GM19468 (cell line): Measurements from ENCODE around the gene OBSCN.

Source experiments
- ATAC-seq: cut with Tn5 transposase; IDR thresholded peaks from one replicate; pipeline ENCODE4 v1.9.1; 2021; ENCODE audit warnings: mild to moderate bottlenecking, moderate library complexity, moderate number of reproducible peaks; ENCODE audit not compliant: unreplicated experiment; ENCODE audit errors: extremely low read depth

OBSCN gene

DNA sequence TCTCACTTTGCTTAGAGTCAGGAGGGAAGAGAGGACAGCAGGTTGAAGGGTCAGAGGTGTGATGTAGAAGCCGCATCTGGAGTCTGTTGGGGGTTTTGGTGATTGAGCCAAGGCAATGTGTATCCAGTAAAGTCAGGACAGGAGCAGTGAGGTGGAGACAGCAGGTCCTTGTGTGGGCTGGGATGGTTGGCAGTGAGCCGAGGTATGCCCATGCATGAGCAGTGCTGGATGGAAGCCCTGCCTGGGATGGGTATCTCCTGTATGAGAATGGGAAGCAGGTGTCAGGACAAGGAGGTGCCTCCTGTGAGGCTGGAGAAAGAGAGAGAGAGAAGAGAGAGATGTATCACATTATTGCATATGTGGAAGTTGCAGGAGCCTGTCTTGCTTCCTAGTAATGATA is 90.0 kb downstream of the OBSCN start:
- ATAC-seq: no peak

DNA sequence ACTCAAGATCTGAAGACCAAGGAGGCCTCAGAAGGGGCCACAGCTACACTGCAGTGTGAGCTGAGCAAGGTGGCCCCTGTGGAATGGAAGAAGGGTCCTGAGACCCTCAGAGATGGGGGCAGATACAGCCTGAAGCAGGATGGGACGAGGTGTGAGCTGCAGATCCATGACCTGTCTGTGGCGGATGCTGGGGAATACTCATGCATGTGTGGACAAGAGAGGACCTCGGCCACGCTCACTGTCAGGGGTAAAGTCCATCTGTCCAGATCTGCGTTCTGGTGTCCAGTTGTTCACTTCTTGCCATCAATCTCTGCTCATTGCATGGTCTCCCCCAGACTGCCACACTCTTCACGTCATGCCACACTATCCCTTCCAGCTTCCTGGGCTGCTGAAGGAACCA is 90.6 kb downstream of the OBSCN start:
- no peak for ATAC-seq

DNA sequence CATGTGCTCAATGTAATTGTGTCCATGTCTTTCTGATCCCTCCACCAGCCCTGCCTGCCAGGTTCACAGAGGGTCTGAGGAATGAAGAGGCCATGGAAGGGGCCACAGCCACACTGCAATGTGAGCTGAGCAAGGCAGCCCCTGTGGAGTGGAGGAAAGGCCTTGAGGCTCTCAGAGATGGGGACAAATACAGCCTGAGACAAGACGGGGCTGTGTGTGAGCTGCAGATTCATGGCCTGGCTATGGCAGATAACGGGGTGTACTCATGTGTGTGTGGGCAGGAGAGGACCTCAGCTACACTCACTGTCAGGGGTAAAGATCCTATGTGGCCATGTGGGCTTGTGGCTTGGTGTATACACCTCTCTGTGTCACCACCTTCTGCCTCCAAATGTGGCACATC is 91.4 kb downstream of the OBSCN start:
- ATAC-seq: no peak

DNA sequence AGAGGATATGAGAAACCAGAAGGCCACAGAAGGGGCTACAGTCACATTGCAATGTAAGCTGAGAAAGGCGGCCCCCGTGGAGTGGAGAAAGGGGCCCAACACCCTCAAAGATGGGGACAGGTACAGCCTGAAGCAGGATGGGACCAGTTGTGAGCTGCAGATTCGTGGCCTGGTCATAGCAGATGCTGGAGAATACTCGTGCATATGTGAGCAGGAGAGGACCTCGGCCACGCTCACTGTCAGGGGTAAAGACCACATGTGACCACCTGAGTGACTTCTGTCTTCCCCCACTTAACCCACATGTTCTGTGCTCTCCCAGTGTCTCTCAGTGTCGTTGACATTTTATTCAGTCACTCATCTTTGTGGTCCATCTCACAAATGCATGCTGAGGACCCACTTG is 92.1 kb downstream of the OBSCN start:
- ATAC-seq: no peak

DNA sequence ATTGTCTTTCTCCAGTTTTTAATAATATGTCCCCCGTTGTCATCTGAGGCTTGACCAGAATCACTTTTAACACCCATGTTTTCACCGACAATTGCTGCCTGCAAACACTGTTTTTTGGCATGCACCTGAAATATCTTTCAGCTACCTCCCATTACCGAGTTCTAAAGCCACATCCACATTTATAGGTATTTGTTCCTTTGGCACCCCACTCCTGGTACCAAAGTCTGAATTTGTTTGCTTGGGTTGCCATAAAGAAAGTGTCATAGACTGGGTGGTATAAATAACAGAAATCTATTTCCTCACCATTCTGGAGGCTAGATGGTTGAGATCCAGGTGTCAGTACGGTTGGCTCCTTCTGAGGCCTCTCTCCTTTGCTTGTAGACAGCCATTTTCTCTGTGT is 94.2 kb downstream of the OBSCN start:
- no peak for ATAC-seq

DNA sequence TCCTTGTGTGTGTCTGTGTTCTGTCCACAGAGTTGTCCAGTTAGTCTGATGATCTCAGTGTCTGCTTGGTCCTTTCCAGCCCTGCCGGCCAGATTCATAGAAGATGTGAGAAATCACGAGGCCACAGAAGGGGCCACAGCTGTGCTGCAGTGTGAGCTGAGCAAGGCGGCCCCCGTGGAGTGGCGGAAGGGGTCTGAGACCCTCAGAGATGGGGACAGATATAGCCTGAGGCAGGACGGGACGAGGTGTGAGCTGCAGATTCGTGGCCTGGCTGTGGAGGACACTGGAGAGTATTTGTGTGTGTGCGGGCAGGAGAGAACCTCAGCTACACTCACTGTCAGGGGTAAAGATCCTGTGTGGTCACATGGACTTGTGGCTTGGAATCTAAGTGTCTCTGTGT is 95.8 kb downstream of the OBSCN start:
- no peak for ATAC-seq

DNA sequence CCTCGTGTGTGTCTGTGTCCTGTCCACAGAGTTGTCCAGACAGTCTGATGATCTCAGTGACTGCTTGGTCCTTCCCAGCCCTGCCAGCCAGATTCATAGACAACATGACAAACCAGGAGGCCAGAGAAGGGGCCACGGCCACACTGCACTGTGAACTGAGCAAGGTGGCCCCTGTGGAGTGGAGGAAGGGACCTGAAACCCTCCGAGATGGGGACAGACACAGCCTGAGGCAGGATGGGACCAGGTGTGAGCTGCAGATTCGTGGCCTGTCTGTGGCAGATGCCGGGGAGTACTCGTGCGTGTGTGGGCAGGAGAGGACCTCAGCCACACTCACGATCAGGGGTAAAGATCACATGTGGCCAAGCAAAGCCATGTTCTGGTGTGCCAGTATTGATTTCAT is 96.4 kb downstream of the OBSCN start:
- no peak for ATAC-seq

DNA sequence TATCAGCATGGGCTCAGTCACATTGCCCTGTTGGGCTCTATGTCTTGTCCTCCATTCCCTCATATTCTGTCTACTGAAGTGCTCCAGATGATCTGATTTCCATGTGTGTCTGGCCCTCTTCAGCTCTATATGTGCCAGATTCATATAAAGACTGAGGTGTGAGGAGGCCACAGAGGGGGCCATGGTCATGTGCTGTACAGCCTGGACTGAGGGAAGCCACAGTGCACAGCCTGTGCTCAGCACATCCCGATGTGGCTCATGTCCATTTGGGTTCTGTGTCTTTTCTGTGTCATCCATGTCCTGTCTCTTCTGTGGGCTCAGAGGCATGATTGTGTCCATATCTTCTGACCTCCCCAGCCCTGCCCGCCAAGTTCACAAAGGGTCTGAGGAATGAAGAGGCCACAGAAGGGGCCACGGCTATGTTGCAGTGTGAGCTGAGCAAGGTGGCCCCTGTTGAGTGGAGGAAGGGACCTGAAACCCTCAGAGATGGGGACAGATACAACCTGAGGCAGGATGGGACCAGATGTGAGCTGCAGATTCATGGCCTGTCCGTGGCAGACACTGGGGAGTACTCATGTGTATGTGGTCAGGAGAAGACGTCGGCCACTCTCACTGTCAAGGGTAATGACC is 97.0 kb downstream of the OBSCN start:
- ATAC-seq: no peak

DNA sequence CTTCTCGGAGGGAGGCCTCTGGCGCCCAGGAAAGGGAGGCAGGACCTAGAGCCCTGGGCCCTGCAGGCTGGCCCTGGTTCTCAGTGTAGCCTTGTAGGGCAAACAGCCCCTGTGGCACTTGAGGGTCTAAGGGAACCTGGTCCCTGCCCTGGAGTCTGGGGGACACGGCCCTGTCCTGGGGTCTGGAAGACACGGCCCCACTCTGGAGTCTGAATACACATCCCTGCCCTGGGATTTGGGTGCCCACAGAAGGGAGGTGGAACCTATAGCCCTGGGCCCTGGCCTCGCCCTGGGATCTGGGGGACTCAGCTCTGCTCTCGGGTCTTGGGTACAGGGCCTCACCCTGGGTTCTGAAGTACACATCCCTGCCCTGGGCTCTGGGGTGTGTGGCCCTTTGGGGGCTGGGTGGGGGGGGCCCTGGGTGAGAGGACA is 97.9 kb downstream of the OBSCN start:
- no peak for ATAC-seq

DNA sequence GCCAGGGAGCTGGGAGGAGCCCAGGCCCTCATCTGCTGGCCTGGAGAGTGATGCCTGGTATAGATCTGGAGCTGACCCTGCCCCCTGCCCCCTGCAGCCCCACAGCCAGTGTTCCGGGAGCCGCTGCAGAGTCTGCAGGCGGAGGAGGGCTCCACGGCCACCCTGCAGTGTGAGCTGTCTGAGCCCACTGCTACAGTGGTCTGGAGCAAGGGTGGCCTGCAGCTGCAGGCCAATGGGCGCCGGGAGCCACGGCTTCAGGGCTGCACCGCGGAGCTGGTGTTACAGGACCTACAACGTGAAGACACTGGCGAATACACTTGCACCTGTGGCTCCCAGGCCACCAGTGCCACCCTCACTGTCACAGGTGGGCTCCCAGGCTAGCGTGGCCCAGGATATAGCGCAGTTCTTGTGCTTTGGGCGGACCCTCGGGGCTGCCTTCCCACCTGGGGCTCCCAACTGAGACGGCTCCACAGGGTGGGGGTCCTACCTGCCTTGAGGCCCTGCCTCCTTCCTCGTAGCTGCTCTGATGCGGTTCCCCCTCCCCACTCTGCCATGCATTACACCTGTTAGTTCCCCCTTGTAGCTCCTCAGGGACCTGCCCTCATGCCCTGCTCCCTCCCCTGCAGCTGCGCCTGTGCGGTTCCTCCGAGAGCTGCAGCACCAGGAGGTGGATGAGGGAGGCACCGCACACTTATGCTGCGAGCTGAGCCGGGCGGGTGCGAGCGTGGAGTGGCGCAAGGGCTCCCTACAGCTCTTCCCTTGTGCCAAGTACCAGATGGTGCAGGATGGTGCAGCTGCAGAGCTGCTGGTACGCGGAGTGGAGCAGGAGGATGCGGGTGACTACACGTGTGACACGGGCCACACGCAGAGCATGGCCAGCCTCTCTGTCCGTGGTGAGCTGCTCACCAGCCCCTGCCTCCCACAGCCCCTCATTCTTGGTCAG is 98.7 kb downstream of the OBSCN start:
- ATAC-seq: no peak

DNA sequence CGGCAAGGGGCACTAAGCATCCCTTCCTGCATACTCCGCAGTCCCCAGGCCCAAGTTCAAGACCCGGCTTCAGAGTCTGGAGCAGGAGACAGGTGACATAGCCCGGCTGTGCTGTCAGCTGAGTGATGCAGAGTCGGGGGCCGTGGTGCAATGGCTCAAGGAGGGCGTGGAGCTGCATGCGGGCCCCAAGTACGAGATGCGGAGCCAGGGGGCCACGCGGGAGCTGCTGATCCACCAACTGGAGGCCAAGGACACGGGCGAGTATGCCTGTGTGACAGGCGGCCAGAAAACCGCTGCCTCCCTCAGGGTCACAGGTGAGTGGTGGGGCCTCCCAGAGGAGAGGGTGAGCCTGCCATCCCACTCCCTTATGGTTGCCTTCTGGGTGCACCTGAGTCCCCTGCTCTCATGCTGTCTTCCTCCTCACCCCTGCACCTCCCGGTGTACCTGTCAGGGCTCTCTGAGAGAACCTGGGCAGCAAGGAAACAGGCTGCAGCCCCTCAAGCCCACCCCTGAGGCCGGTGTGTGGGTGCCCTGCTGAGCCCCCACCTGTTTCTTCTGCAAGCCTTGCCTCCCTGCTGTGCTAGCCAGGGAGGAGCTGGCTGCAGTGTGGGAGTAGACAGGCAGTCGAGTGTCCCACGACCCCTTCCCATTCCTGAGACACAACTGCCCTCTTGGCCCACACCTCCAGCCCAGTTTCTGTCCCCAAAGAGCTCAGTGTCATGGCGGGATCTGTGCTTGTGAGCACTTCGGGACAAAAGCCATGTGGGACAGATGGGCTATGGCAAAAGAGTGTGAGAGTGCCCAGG is 99.6 kb downstream of the OBSCN start:
- ATAC-seq: no peak

DNA sequence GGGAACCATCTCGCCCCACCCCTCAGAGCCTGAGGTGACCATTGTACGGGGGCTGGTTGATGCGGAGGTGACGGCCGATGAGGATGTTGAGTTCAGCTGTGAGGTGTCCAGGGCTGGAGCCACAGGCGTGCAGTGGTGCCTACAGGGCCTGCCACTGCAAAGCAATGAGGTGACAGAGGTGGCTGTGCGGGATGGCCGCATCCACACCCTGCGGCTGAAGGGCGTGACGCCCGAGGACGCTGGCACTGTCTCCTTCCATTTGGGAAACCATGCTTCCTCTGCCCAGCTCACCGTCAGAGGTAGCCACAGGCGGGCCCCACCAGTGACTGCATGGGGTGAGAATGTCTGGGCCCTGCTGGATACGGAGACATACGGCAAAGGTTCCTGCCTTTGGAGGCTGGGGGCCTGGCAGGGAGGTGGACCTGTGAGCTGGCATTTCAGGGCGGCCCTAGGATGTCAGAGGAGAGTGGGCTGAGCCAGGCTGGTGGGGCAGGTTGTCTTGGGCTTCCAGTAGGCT is 100.3 kb downstream of the OBSCN start:
- no peak for ATAC-seq

DNA sequence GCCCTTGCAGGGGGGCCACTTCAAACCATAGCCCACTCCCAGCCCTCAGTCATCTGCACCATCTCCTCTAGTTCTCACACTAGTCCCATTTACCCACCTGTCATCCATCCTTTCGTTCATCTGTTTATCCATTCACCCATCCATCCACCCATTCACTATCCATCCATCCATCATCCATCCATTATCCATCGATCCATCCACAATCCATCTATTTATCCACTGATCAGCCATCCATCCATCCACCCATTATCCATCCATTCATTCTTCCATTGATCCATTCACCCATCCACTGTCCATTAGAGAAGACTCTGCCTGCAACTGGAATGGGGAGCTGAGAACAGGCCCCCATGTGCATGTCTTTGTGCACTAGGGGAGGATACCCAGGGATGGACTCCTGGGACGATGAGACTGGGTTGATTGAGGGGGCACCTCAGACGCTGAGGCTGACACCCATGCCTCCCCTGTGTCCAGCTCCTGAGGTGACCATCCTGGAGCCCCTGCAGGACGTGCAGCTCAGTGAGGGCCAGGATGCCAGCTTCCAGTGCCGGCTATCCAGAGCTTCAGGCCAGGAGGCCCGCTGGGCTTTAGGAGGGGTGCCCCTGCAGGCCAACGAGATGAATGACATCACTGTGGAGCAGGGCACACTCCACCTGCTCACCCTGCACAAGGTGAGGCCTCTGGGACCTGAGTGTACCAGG is 100.9 kb downstream of the OBSCN start:
- no peak for ATAC-seq

DNA sequence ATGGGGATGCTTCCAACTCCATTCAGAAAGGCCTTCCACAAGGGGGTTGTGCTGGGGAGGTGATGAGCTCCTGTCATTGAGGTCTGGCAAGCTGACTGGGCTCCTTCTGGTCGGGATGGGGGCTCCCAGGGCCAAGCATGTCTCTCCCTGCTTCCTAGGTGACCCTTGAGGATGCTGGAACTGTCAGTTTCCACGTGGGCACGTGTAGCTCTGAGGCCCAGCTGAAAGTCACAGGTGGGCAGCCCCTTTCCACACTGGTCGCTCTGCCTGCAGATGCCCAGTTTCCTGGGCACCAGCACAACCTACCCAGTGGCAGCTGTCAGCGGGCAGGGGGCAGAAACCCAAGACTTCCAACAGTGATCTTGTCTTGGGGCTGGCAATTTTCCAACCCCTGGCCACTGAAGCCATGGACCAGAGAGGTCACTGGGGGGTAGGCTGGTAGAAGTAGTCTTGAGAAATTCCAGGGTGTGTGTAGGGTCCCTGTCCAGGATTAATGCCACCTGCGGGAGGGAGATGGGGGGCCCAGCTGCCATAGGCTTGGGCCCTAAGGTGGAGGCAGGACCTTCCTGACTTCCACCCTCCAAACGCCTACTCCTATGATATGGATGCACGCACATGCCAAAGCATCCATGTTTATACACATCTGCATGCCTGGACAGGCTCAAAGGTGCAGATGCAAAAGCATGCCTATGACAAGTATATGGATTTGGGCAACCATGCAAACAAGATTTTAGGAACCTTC is 101.7 kb downstream of the OBSCN start:
- ATAC-seq: no peak

DNA sequence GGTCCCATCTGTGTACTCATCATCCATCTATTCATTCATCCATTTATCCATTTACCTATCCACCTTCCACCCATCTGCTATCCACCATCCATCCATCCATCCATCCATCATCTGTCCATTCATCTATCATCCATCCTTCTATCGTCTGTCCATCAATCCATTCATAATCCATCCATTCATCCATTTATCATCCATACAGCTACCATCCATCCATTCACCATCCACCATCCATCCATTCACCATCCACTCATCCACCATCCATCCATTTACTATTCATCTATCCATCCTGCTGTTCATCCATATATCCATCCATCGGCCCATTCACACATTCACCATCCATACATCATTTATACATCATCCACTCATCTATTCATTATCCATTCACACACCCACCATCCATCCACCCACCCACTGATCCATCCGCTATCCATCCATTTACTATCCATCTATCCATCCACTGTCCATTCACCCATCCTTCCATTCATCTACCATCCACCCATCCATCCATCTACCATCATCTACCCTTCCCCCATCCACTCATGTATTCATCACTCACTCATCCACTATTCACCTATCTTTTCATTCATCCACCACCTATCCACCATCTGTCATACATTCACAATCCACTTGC is 102.4 kb downstream of the OBSCN start:
- ATAC-seq: no peak

DNA sequence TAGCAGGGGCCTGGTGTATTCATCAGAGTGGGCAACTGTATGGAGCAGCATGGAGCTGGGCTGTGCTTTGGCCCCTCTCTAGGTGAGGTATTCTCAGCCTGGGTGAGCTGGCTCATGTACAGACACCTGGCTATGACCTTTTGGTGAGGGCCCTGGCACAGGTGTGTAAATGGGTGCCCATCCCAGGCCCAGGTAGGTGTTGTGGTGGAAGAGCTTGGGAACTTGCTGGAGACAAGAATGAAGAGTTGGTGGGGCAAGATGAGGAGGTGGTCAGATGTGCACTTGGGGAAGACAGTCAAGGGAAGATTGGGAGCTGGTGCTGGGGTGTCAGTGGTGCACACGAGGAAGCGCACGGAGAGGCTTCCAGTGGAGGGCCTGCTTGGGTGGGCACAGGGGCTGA is 103.2 kb downstream of the OBSCN start:
- no peak for ATAC-seq

DNA sequence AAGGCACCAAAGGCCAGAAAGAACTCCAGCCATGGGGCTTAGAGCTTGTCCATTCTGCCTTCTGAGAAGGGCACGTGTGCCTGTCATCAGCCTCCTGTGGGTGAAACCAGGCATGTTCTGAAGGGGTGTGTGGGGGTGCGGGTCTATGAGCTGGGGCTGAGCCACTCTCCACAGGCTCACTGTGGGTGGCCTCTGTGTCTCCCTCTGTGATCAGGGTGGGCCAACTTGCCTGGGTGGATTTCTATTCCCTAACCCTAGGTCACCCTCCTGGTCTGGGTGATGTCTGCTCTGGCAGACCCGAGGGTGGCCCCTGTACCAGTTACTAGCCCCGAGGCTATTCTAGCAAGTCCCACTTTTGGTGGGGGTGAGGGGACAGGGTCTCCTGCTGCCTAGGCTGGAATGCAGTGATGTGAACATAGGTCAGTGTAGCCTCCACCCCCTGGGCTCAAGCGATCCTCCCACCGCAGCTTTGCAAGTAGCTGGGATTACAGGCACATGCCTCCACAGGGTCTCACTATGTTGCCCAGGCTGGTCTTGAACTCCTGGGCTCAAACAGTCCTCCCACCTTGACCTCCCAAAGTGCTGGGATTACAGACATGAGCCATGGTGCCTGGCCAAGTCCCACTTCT is 104.4 kb downstream of the OBSCN start:
- ATAC-seq: no peak

DNA sequence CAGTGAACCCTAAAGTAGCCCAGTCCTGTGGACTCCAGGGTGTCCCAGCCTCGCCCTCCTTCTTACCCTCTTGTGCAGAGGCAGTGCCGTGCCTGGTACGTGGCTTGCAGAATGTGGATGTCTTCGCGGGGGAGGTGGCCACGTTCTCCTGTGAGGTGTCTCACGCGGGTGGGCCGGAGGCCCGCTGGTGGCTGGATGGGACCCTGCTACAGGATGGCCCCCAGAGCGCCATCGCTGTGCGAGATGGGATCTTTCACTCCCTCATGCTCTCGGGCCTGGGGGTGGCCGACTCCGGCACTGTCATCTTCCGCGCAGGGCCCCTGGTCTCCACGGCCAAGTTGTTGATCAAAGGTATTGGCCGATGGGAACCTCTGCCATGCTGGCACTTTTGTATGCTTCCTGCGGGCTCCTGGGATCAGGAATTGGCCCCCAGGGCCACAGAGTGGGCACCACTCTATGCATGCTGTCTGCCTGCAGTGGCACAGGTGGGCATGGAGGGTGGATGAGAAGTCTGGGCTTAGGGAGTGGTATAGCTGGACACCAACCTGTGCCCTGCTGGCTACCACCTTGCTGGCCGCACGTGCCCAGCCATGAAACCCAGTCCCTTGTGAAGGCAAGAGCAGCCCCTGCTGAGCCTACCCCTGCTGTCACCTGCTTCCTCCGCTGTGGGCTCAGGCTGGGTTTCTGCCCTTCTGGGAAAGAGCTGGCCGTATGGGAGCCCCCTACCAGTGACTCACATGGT is 105.9 kb downstream of the OBSCN start:
- ATAC-seq: no peak
